GM18873 (cell line): Measurements from ENCODE around the gene CUX1.
"Not testable (repeated sequence)": the region's sequence is repeated elsewhere in the genome, so short reads cannot be mapped to it uniquely, and the experiment has no call there.

Experiments used
- ATAC-seq: cut with Tn5 transposase; IDR thresholded peaks from one replicate; pipeline ENCODE4 v1.9.1; 2021; ENCODE audit warnings: mild to moderate bottlenecking, moderate library complexity, moderate number of reproducible peaks; ENCODE audit not compliant: unreplicated experiment, low FRiP score

Gene CUX1

GRCh38 chr7:101867681-101868080 lies 50.3 kb downstream of the CUX1 start:
- not testable (repeated sequence) for ATAC-seq

- no peak for ATAC-seq
Observed at GRCh38 chr7:101868191-101868950, 50.9 kb downstream of the CUX1 start.

GRCh38 chr7:101869026-101869900 lies 51.8 kb downstream of the CUX1 start:
- ATAC-seq: no peak

- no peak for ATAC-seq
Observed at GRCh38 chr7:101869901-101870290, 52.5 kb downstream of the CUX1 start.

- ATAC-seq: no peak
Observed at GRCh38 chr7:101870361-101871062, 53.1 kb downstream of the CUX1 start.

- no peak for ATAC-seq
Observed at GRCh38 chr7:101871351-101871750, 53.9 kb downstream of the CUX1 start.

- no peak for ATAC-seq
Observed at GRCh38 chr7:101874028-101874427, 56.6 kb downstream of the CUX1 start.

- no peak for ATAC-seq
Observed at GRCh38 chr7:101875283-101875846, 57.9 kb downstream of the CUX1 start.

GRCh38 chr7:101877882-101878591 lies 60.6 kb downstream of the CUX1 start:
- ATAC-seq: no peak

GRCh38 chr7:101878938-101879337 lies 61.5 kb downstream of the CUX1 start:
- ATAC-seq: no peak

GRCh38 chr7:101879565-101879964 lies 62.1 kb downstream of the CUX1 start:
- ATAC-seq: no peak

GRCh38 chr7:101880282-101881054 lies 63.0 kb downstream of the CUX1 start:
- no peak for ATAC-seq

- no peak for ATAC-seq
Observed at GRCh38 chr7:101882005-101882421, 64.6 kb downstream of the CUX1 start.

- no peak for ATAC-seq
Observed at GRCh38 chr7:101882595-101883564, 65.5 kb downstream of the CUX1 start.

GRCh38 chr7:101884671-101885596 lies 67.5 kb downstream of the CUX1 start:
- ATAC-seq: no peak

GRCh38 chr7:101885597-101885955 lies 68.2 kb downstream of the CUX1 start:
- ATAC-seq: no peak

GRCh38 chr7:101887352-101887751 lies 69.9 kb downstream of the CUX1 start:
- not testable (repeated sequence) for ATAC-seq
